H9 (cell line): ENCODE measurements around the gene KRT77. TPM values are rescaled to one million over a fixed set of nuclear protein-coding genes. Genes with fewer than 3 reads are reported as not detected.

Experiments
- DNase-seq: peaks from one replicate; pipeline ENCODE4 v3.0.0-alpha.2; 2017
- H2AFZ ChIP-seq: one replicate; pipeline ENCODE4 v1.6.1; 2013; ENCODE audit warnings: mild to moderate bottlenecking, low read length, control low read depth, moderate library complexity
- H2AK5ac ChIP-seq: 2 replicates; pipeline ENCODE4 v1.6.1; 2013; ENCODE audit warnings: low read length, control low read depth, mixed read lengths; ENCODE audit not compliant: insufficient read length
- H2BK120ac ChIP-seq: one replicate; pipeline ENCODE4 v1.6.1; 2013; ENCODE audit warnings: low read depth, mild to moderate bottlenecking, low read length, control low read depth, inconsistent platforms; ENCODE audit not compliant: poor library complexity, severe bottlenecking
- H2BK12ac ChIP-seq: 2 replicates; pipeline ENCODE4 v1.6.1; 2013; ENCODE audit warnings: low read length, control low read depth, mixed read lengths, low read depth; ENCODE audit not compliant: insufficient read length
- H2BK15ac ChIP-seq: 2 replicates; pipeline ENCODE4 v1.6.1; 2013; ENCODE audit warnings: low read depth, low read length, control low read depth
- H2BK20ac ChIP-seq: one replicate; pipeline ENCODE4 v1.6.1; 2013; ENCODE audit warnings: low read depth, mild to moderate bottlenecking, low read length, control low read depth, inconsistent platforms; ENCODE audit not compliant: poor library complexity, severe bottlenecking
- H2BK5ac ChIP-seq: 2 replicates; pipeline ENCODE4 v1.6.1; 2013; ENCODE audit warnings: low read length, control low read depth, mixed read lengths; ENCODE audit not compliant: insufficient read length
- H3K14ac ChIP-seq: 2 replicates; pipeline ENCODE4 v1.6.1; 2013; ENCODE audit warnings: low read length, control low read depth; ENCODE audit not compliant: insufficient read depth
- H3K18ac ChIP-seq: 2 replicates; pipeline ENCODE4 v1.6.1; 2013; ENCODE audit warnings: low read depth, mild to moderate bottlenecking, mixed read lengths, low read length, control low read depth; ENCODE audit not compliant: insufficient read length
- H3K23ac ChIP-seq: 2 replicates; pipeline ENCODE4 v1.6.1; 2013; ENCODE audit warnings: low read length, control low read depth, mixed read lengths, low read depth; ENCODE audit not compliant: insufficient read length
- H3K23me2 ChIP-seq: 2 replicates; pipeline ENCODE4 v1.6.1; 2013; ENCODE audit warnings: low read depth, mild to moderate bottlenecking, mixed read lengths, low read length, control low read depth; ENCODE audit not compliant: insufficient read length, poor library complexity, severe bottlenecking
- H3K27ac ChIP-seq: 2 replicates; pipeline ENCODE4 v1.5.1; 2013; ENCODE audit warnings: low read length, control low read depth, mixed read lengths, low read depth; ENCODE audit not compliant: insufficient read length
- H3K27me3 ChIP-seq: 2 replicates; pipeline ENCODE4 v1.6.1; 2013; ENCODE audit warnings: low read length, control low read depth, inconsistent platforms; ENCODE audit not compliant: insufficient read depth
- H3K4ac ChIP-seq: 2 replicates; pipeline ENCODE4 v1.6.1; 2013; ENCODE audit warnings: low read depth, mild to moderate bottlenecking, control low read depth, inconsistent platforms, low read length, moderate library complexity
- H3K4me1 ChIP-seq: 2 replicates; pipeline ENCODE4 v1.6.1; 2013; ENCODE audit warnings: low read length, control low read depth, inconsistent platforms; ENCODE audit not compliant: insufficient read depth
- H3K4me2 ChIP-seq: 2 replicates; pipeline ENCODE4 v1.6.1; 2013; ENCODE audit warnings: low read length, control low read depth, mixed read lengths; ENCODE audit not compliant: insufficient read length, insufficient read depth
- H3K56ac ChIP-seq: 2 replicates; pipeline ENCODE4 v1.6.1; 2013; ENCODE audit warnings: low read depth, mild to moderate bottlenecking, mixed read lengths, low read length, control low read depth; ENCODE audit not compliant: insufficient read length
- H3K79me1 ChIP-seq: 2 replicates; pipeline ENCODE4 v1.6.1; 2013; ENCODE audit warnings: low read depth, mild to moderate bottlenecking, moderate library complexity, low read length, control low read depth, inconsistent platforms; ENCODE audit not compliant: insufficient read depth, poor library complexity, severe bottlenecking
- H3K79me2 ChIP-seq: 2 replicates; pipeline ENCODE4 v1.6.1; 2013; ENCODE audit warnings: low read length, control low read depth, inconsistent platforms; ENCODE audit not compliant: insufficient read depth
- H3K9ac ChIP-seq: 2 replicates; pipeline ENCODE4 v1.6.1; 2013; ENCODE audit warnings: low read length, control low read depth, mixed read lengths; ENCODE audit not compliant: insufficient read length; ENCODE audit errors: extremely low read depth
- H3K9me3 ChIP-seq: one replicate; pipeline ENCODE4 v1.6.1; 2013; ENCODE audit warnings: low read depth, low read length, inconsistent platforms; ENCODE audit not compliant: control insufficient read depth
- H3T11ph ChIP-seq: one replicate; pipeline ENCODE4 v1.6.1; 2013; ENCODE audit warnings: mild to moderate bottlenecking, low read length, control low read depth, inconsistent platforms
- H4K20me1 ChIP-seq: one replicate; pipeline ENCODE4 v1.6.1; 2013; ENCODE audit not compliant: control insufficient read depth, insufficient read length, insufficient read depth
- H4K5ac ChIP-seq: 2 replicates; pipeline ENCODE4 v1.6.1; 2013; ENCODE audit warnings: low read depth, mild to moderate bottlenecking, mixed read lengths, low read length, control low read depth; ENCODE audit not compliant: insufficient read length
- H4K8ac ChIP-seq: replicated peaks from 2 replicates; pipeline ENCODE4 v1.6.1; 2013; ENCODE audit warnings: low read length, control low read depth, mixed read lengths, low read depth; ENCODE audit not compliant: insufficient read length
- H4K91ac ChIP-seq: 2 replicates; pipeline ENCODE4 v1.6.1; 2013; ENCODE audit warnings: low read depth, mild to moderate bottlenecking, moderate library complexity, mixed read lengths, low read length, control low read depth; ENCODE audit not compliant: insufficient read length
- H3K27ac Mint-ChIP-seq, 3 experiments: 2 replicates in 2 of 3; 3 replicates in 1 of 3; pipeline ENCODE4 v1.8.0; 2020 to 2021; ENCODE audit warnings: mixed read lengths in 3 of 3, mild to moderate bottlenecking in 1 of 3, moderate library complexity in 1 of 3
- H3K27me3 Mint-ChIP-seq: 2 replicates; pipeline ENCODE4 v1.8.0; 2021; ENCODE audit warnings: low read depth, mild to moderate bottlenecking, moderate library complexity, mixed read lengths
- H3K36me3 Mint-ChIP-seq, 3 experiments: 2 replicates in 2 of 3; 3 replicates in 1 of 3; pipeline ENCODE4 v1.8.0; 2020 to 2021; ENCODE audit warnings: low read depth in 3 of 3, mixed read lengths in 3 of 3; ENCODE audit not compliant: insufficient read depth in 1 of 3
- H3K4me1 Mint-ChIP-seq, 2 experiments: 2 replicates each; pipeline ENCODE4 v1.8.0; 2020; ENCODE audit warnings: mixed read lengths in 2 of 2
- H3K4me3 Mint-ChIP-seq, 2 experiments: 2 replicates in 1 of 2; 3 replicates in 1 of 2; pipeline ENCODE4 v1.8.0; 2020 to 2021; ENCODE audit warnings: mild to moderate bottlenecking in 2 of 2, mixed read lengths in 2 of 2, moderate library complexity in 1 of 2
- H3K9me3 Mint-ChIP-seq, 2 experiments: 2 replicates in 1 of 2; 3 replicates in 1 of 2; pipeline ENCODE4 v1.8.0; 2020; ENCODE audit warnings: mild to moderate bottlenecking in 2 of 2, mixed read lengths in 2 of 2, moderate library complexity in 1 of 2
- CTCF ChIP-seq: fragments of 200-600 bp; sonication (generic); conservative IDR thresholded peaks from 3 replicates; pipeline ENCODE4 v1.8.0; 2021; ENCODE audit warnings: antibody characterized with exemption, mild to moderate bottlenecking
- WGBS: extraction: QIAGEN DNeasy Blood & Tissue Kit; methylation state at CpG from one replicate; pipeline ENCODE4 v1.1.7; 2013; ENCODE audit warnings: missing lambda C conversion rate, low lambda C conversion rate, mixed read lengths; ENCODE audit not compliant: insufficient read length; ENCODE audit errors: extremely low coverage; 5-methylcytosine and 5-hydroxymethylcytosine counted together
- total RNA-seq: library from RNA; stranded (reverse); gene quantifications from 2 replicates; pipeline ENCODE4 v1.2.1, GENCODE V29; 2021

The KRT77 gene
- total RNA-seq, 1 experiment from 2014 or later = not detected

DNA sequence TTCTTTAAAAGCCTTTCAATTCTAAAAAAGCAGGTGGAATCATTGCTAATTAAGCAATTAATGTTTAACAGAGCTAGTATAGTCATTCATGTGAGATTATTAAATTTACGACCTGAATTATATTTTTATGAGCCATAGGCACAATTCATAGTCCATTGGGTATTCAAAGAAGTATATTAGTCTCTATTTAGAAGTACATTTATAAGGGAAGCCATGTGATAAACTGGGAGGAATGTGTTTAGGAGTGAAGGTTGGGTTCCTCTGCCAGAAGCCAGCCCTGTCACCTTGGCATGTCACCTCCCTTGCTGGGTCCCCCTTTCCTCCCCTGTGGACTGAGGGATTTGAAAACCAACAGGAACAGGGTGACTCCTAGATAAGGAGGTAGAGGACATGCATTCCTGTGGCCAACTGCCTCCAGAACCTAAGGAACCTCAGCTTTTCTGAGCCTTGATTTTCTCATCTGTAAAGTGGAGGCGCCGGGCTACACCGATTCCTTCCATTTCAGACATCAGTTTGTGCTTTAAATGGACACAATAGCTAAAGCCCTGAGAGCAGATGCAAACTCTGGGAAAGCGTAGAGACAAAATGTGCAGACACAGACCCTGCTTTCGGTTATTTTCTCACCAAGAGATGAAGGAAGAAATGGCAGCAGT is 45.9 kb downstream of the KRT77 start:
- Mint-ChIP-seq H3K4me3 (no peak overlapping the region), H3K27me3 (peaks cover 19% of the 10 kb centered on the region), H3K27ac (no peak overlapping the region), H3K9me3 (peaks cover under 1 to 2% of the 10 kb centered on the region in 2 experiments; a peak in 2 of 5 replicates), H3K36me3 (no peaks in the 10 kb centered on the region), H3K4me1 (peaks cover 0 to 4% of the 10 kb centered on the region in 2 experiments; a peak in 2 of 4 replicates)
- Histone ChIP-seq H3K14ac (no peak overlapping the region), H3K9ac (no peak overlapping the region), H3K4ac (no peak overlapping the region), H2BK15ac (no peak overlapping the region), H3K27me3 (no peaks in the 10 kb centered on the region), H3K56ac (no peak overlapping the region), H3K4me2 (no peak overlapping the region), H3K79me2 (no peaks in the 10 kb centered on the region), H3T11ph (no peak overlapping the region), H4K8ac (no peak overlapping the region), H2BK5ac (no peak overlapping the region), H2BK12ac (no peak overlapping the region), H2BK20ac (no peak overlapping the region), H3K4me1 (no peaks in the 10 kb centered on the region), H3K18ac (no peak overlapping the region), H2AK5ac (no peak overlapping the region), H3K23ac (no peak overlapping the region), H3K23me2 (no peaks in the 10 kb centered on the region), H2BK120ac (no peak overlapping the region), H3K27ac (no peak overlapping the region), H3K9me3 (no peaks in the 10 kb centered on the region), H4K91ac (no peak overlapping the region), H4K20me1 (peaks cover 2% of the 10 kb centered on the region), H2AFZ (no peak overlapping the region), H4K5ac (no peak overlapping the region), H3K79me1 (no peaks in the 10 kb centered on the region)
- TF ChIP-seq CTCF = no peak
- no CpG with 5 or more reads among the region's 6 CpGs for WGBS
- DNase-seq = peak; percentile 5
